ENCODE results near the gene CFAP221.

DNA sequence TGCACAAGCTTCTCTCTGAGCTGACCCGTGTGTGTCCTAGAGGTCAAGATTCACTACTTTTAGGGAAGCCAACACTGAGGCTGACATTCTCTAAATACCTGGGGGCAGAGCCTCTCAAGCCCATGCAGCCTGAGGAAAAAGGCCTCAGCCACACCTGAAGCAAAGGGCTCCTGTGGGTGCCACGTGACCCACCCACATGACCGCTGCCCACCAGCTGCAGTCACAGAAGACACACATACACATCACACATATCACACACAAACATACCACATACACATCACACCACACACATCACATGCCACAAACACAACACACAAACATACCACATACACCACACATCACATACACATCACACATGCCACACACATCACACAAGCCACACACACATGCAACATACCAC is 149.3 kb downstream of the CFAP221 start:
- TF ChIP-seq, protein P1, sequence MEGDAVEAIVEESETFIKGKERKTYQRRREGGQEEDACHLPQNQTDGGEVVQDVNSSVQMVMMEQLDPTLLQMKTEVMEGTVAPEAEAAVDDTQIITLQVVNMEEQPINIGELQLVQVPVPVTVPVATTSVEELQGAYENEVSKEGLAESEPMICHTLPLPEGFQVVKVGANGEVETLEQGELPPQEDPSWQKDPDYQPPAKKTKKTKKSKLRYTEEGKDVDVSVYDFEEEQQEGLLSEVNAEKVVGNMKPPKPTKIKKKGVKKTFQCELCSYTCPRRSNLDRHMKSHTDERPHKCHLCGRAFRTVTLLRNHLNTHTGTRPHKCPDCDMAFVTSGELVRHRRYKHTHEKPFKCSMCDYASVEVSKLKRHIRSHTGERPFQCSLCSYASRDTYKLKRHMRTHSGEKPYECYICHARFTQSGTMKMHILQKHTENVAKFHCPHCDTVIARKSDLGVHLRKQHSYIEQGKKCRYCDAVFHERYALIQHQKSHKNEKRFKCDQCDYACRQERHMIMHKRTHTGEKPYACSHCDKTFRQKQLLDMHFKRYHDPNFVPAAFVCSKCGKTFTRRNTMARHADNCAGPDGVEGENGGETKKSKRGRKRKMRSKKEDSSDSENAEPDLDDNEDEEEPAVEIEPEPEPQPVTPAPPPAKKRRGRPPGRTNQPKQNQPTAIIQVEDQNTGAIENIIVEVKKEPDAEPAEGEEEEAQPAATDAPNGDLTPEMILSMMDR (conservative IDR thresholded peaks at IDR 0.05; ENCODE audit: low read depth in 2 of 2): no peak
- TF ChIP-seq ZNF331 (CRISPR knock-in tag; IDR thresholded peaks at IDR 0.05; ENCODE audit: low read depth): no peak
- no peak for TF ChIP-seq POLR2AphosphoS5 (IDR thresholded peaks at IDR 0.05; ENCODE audit: low read depth)
- TF ChIP-seq EZH2 (IDR thresholded peaks at IDR 0.05; ENCODE audit: low read depth, unreplicated experiment): no peak
- TF ChIP-seq, protein P2, sequence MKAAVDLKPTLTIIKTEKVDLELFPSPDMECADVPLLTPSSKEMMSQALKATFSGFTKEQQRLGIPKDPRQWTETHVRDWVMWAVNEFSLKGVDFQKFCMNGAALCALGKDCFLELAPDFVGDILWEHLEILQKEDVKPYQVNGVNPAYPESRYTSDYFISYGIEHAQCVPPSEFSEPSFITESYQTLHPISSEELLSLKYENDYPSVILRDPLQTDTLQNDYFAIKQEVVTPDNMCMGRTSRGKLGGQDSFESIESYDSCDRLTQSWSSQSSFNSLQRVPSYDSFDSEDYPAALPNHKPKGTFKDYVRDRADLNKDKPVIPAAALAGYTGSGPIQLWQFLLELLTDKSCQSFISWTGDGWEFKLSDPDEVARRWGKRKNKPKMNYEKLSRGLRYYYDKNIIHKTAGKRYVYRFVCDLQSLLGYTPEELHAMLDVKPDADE (IDR thresholded peaks at IDR 0.05): no peak

All from GM23338 (cell line).